ENCODE data around the gene RPA1.
"Not testable (repeated sequence)": the region's sequence is repeated elsewhere in the genome, so short reads cannot be mapped to it uniquely, and the experiment has no call there.

Gene RPA1

DNA sequence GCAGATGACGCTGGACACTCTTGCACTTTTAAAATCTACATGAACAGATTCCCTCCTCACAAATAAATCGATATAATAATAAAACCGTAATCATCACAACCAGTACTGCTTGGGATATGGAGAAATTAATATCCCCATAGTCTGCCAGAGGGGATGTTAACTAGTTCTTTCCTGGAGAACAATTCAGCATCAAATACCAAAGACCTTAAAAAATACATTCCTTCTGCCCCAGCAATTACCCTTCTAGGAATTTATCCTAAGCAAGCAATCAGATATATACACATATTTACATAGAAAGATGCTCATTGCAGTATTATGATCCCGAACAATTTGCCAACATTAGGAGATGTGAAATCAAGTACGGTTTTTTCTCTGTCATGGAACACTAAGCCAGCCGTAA, 21.9 kb upstream of the RPA1 start:
- DNase-seq (ENCODE audit: low read depth): no peak
- H3K4me3 ChIP-seq (ENCODE audit: low read depth, low read length): no peak overlapping the region
- TF ChIP-seq POLR2A (IDR thresholded peaks at IDR 0.05; ENCODE audit: extremely low read depth, insufficient read length) (no peak), MYC (IDR thresholded peaks at IDR 0.05; ENCODE audit: low read depth, low read length) (no peak)
- TF ChIP-seq, protein P1, sequence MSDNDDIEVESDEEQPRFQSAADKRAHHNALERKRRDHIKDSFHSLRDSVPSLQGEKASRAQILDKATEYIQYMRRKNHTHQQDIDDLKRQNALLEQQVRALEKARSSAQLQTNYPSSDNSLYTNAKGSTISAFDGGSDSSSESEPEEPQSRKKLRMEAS (IDR thresholded peaks at IDR 0.05; ENCODE audit: low read depth, low read length): no peak
- TF ChIP-seq, protein P2, sequence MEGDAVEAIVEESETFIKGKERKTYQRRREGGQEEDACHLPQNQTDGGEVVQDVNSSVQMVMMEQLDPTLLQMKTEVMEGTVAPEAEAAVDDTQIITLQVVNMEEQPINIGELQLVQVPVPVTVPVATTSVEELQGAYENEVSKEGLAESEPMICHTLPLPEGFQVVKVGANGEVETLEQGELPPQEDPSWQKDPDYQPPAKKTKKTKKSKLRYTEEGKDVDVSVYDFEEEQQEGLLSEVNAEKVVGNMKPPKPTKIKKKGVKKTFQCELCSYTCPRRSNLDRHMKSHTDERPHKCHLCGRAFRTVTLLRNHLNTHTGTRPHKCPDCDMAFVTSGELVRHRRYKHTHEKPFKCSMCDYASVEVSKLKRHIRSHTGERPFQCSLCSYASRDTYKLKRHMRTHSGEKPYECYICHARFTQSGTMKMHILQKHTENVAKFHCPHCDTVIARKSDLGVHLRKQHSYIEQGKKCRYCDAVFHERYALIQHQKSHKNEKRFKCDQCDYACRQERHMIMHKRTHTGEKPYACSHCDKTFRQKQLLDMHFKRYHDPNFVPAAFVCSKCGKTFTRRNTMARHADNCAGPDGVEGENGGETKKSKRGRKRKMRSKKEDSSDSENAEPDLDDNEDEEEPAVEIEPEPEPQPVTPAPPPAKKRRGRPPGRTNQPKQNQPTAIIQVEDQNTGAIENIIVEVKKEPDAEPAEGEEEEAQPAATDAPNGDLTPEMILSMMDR (IDR thresholded peaks at IDR 0.05; ENCODE audit: low read depth, low read length): no peak

DNA sequence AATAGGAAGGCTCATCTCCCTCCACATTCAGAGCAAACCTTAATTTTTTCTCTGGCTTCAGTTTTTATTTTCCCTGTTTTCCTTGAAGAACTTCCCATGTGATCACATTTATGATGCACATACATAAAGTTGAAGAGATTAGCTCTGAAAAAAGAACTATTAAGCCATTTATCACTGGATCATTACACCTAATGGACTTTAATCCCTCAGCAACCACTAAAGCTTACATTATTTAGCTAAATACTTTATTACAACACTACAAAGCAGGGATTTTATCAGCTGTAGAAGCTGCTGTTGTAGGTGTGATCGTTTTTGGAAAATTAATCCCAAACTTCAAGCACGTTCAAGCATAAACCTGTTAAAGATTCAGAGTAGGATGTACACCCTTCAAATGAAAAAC, 21.2 kb upstream of the RPA1 start:
- TF ChIP-seq, protein P2 (IDR thresholded peaks at IDR 0.05; ENCODE audit: low read depth, low read length): no peak
- no peak for TF ChIP-seq POLR2A (IDR thresholded peaks at IDR 0.05; ENCODE audit: extremely low read depth, insufficient read length)
- TF ChIP-seq MYC (IDR thresholded peaks at IDR 0.05; ENCODE audit: low read depth, low read length): no peak
- DNase-seq (ENCODE audit: low read depth): no peak
- no peak overlapping the region for H3K4me3 ChIP-seq (ENCODE audit: low read depth, low read length)

DNA sequence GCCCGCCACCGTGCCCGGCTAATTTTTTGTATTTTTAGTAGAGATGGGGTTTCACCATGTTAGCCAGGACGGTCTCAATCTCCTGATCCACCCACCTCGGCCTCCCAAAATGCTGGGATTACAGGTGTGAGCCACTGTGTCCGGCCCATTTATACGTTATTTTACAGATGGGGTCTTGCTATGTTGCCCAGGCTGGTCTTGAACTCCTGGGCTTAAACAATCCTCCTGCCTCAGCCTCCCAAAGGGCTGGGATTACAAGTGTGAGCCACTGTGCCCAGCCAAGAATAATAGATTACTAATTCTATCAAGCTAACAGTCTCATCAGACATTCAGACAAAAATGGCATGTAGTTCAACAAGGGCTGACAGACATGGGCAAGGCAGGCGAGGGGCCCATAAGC, 20.0 kb upstream of the RPA1 start:
- H3K4me3 ChIP-seq (ENCODE audit: low read depth, low read length); DNase-seq (ENCODE audit: low read depth): not testable (repeated sequence)

DNA sequence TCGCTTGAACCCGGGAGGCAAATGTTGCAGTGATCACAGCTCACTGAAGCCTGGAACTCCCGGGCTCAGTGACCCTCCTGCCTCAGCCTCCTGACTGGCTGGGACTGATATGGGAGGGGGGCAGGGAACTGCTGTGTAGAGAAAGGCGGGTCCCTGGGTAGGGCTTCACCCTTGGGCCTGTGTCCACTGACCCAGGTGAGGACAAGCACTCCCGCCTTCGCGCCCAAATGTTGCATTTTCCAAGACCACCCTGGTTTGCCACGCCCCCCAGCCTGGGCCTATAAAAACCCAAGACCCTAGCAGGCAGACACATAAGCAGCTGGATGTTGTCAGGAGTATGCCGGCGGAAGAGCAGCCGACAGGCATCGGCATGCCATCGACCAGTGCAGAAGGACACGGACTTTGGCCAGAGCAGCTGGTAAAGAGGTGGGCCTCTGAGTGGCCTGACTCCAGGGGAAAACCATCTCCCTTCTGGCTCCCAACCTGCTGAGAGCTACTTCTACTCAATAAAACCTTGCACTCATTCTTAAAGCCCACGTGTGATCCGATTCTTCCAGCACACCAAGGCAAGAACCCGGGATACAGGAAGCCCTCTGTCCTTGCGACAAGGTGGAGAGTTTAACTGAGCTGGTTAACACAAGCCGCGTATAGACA, 19.2 kb upstream of the RPA1 start:
- TF ChIP-seq POLR2A (IDR thresholded peaks at IDR 0.05; ENCODE audit: extremely low read depth, insufficient read length): no peak
- TF ChIP-seq, protein P2 (IDR thresholded peaks at IDR 0.05; ENCODE audit: low read depth, low read length): no peak
- TF ChIP-seq, protein P1 (IDR thresholded peaks at IDR 0.05; ENCODE audit: low read depth, low read length): no peak
- no peak for TF ChIP-seq MYC (IDR thresholded peaks at IDR 0.05; ENCODE audit: low read depth, low read length)
- no peak overlapping the region for H3K4me3 ChIP-seq (ENCODE audit: low read depth, low read length)
- no peak for DNase-seq (ENCODE audit: low read depth)

DNA sequence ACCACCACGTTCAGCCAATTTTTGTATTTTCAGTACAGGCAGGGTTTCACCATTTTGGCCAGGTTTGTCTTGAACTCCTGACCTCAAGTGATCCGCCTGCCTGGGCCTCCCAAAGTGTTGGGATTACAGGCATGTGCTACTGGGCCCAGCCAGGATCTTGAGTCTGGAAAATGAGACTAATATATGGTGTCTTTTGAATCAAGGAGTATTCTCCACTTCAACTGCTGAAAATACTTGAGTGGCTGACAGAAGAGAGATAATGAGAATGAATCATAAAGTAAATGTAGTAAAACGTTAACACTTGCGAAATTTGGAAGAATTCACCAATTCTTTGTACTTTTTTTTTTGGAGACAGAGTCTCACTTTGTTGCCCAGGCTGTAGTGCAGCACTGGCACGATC, 16.7 kb upstream of the RPA1 start:
- TF ChIP-seq, protein P2 (IDR thresholded peaks at IDR 0.05; ENCODE audit: low read depth, low read length): no peak
- TF ChIP-seq POLR2A (IDR thresholded peaks at IDR 0.05; ENCODE audit: extremely low read depth, insufficient read length): no peak
- no peak for TF ChIP-seq MYC (IDR thresholded peaks at IDR 0.05; ENCODE audit: low read depth, low read length)
- TF ChIP-seq, protein P1 (IDR thresholded peaks at IDR 0.05; ENCODE audit: low read depth, low read length): no peak
- no peak overlapping the region for H3K4me3 ChIP-seq (ENCODE audit: low read depth, low read length)
- no peak for DNase-seq (ENCODE audit: low read depth)

DNA sequence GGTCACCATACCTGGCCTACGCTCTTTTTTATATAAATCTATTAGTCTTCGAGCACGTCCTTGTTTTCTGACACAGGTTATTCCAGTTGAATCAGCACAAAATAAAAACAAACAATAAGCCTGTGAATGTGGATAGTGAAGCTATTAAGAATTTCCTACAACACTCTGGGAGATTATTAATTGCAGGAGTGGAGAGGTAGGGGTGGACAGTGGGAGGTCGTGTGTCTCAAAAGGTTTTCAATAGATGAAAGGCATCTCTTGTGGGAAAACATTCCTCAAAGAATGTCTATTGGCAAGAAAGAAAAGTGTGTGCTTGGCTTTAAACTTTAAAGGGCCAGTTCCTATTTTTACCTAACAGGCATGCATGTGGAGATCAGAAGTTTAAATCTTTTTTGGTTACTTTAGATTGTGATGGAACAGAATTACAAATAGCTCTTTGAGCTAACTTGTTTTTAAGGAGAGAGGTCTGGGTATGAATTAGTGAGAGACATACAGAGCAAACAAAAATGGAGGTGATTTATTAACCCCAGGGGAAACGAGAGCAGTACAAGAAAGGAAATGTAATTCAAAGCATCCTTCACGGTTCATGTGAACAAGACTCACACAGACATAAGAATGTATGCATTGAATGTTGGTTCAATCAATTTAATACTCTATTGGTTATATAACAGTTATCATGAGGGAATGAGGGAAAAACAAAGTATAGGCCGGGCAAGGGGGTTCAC, 9.1 kb upstream of the RPA1 start:
- no peak for DNase-seq (ENCODE audit: low read depth)
- no peak overlapping the region for H3K4me3 ChIP-seq (ENCODE audit: low read depth, low read length)

More for the DNA sequence above, 9.1 kb upstream of the RPA1 start:
- TF ChIP-seq, protein P1 (IDR thresholded peaks at IDR 0.05; ENCODE audit: low read depth, low read length): no peak
- TF ChIP-seq MYC (IDR thresholded peaks at IDR 0.05; ENCODE audit: low read depth, low read length): no peak
- TF ChIP-seq POLR2A (IDR thresholded peaks at IDR 0.05; ENCODE audit: extremely low read depth, insufficient read length): no peak
- TF ChIP-seq, protein P2 (IDR thresholded peaks at IDR 0.05; ENCODE audit: low read depth, low read length): no peak

Measured in NB4 (cell line).